OCI-LY7 (cell line): Measurements from ENCODE around the gene POSTN. TPM values are rescaled to one million over a fixed set of nuclear protein-coding genes. Genes with fewer than 3 reads are reported as not detected.

Experiments
- BruUV-seq: library from RNA; stranded (reverse); fragments of 400-500 nt; replicated peaks from 2 replicates; lab custom pipeline; 2021; lab: Mats Ljungman, UMichigan
- CTCF ChIA-PET: fragments of 300-600 bp; sonication (Branson Sonifier 250); formaldehyde crosslinking; loops from one replicate; lab custom pipeline; 2022; ENCODE audit warnings: antibody characterized with exemption; ENCODE audit not compliant: unreplicated experiment; lab: Charles Lee
- POLR2A ChIA-PET: fragments of 300-600 bp; sonication (Branson Sonifier 250); formaldehyde crosslinking; loops from one replicate; lab custom pipeline; 2022; ENCODE audit warnings: antibody characterized with exemption; lab: Charles Lee
- DNase-seq: peaks from one replicate; pipeline ENCODE4 v3.0.0-alpha.2; 2015; ENCODE audit warnings: low spot score
- H2AFZ ChIP-seq: fragments of 200-600 bp; sonication (generic), shearing (Covaris generic); 2 replicates; pipeline ENCODE4 v1.6.1; 2014; ENCODE audit warnings: mild to moderate bottlenecking, antibody characterized with exemption, low read length, moderate library complexity
- H3K27ac ChIP-seq: fragments of 200-600 bp; sonication (generic); 2 replicates; pipeline ENCODE4 v1.5.1; 2014; ENCODE audit warnings: mixed run types, low read depth, mild to moderate bottlenecking, moderate library complexity, low read length, inconsistent platforms; ENCODE audit not compliant: poor library complexity, severe bottlenecking
- H3K36me3 ChIP-seq: fragments of 200-600 bp; sonication (generic); 2 replicates; pipeline ENCODE4 v1.6.1; 2014; ENCODE audit warnings: mild to moderate bottlenecking, antibody characterized with exemption, low read length, moderate library complexity, mixed read lengths; ENCODE audit not compliant: insufficient read depth
- H3K4me1 ChIP-seq: fragments of 200-600 bp; sonication (generic); 2 replicates; pipeline ENCODE4 v1.5.1; 2014; ENCODE audit warnings: mild to moderate bottlenecking, low read length; ENCODE audit not compliant: insufficient read depth, poor library complexity, severe bottlenecking
- H3K4me2 ChIP-seq: fragments of 200-600 bp; sonication (generic); 2 replicates; pipeline ENCODE4 v1.6.1; 2014; ENCODE audit warnings: mild to moderate bottlenecking, low read length
- H3K4me3 ChIP-seq: fragments of 200-600 bp; sonication (generic); 2 replicates; pipeline ENCODE4 v1.5.1; 2014; ENCODE audit warnings: mild to moderate bottlenecking, low read depth, low read length; ENCODE audit not compliant: poor library complexity, severe bottlenecking
- H3K79me2 ChIP-seq: fragments of 200-600 bp; sonication (generic); 2 replicates; pipeline ENCODE4 v1.6.1; 2016; ENCODE audit warnings: low read depth, mild to moderate bottlenecking, low read length, moderate library complexity, mixed read lengths; ENCODE audit not compliant: insufficient read depth
- H3K9me2 ChIP-seq: fragments of 200-600 bp; sonication (generic); 2 replicates; pipeline ENCODE4 v1.6.1; 2016; ENCODE audit warnings: mild to moderate bottlenecking, low read length, mixed read lengths; ENCODE audit not compliant: insufficient read depth
- H3K9me3 ChIP-seq: fragments of 200-600 bp; sonication (generic); 2 replicates; pipeline ENCODE4 v1.6.1; 2014; ENCODE audit warnings: mild to moderate bottlenecking, mixed run types, low read length, mixed read lengths
- H4K20me1 ChIP-seq: fragments of 200-600 bp; sonication (generic); 2 replicates; pipeline ENCODE4 v1.6.1; 2014; ENCODE audit warnings: mild to moderate bottlenecking, antibody characterized with exemption, low read length, moderate library complexity, mixed read lengths; ENCODE audit not compliant: insufficient read depth
- CTCF ChIP-seq: fragments of 200-600 bp; sonication (generic); conservative IDR thresholded peaks from 2 replicates; pipeline ENCODE4 v1.5.1; 2014; ENCODE audit warnings: mild to moderate bottlenecking, antibody characterized with exemption, low read length, moderate library complexity, mixed read lengths
- EZH2phosphoT487 ChIP-seq: fragments of 200-600 bp; sonication (generic); IDR thresholded peaks from 2 replicates; pipeline ENCODE4 v1.6.1; 2018; ENCODE audit warnings: low read depth, borderline replicate concordance, mild to moderate bottlenecking, mixed run types, antibody characterized with exemption, low read length, moderate library complexity, mixed read lengths
- intact Hi-C: fragments of 100-400 bp; cut with micrococcal nuclease; formaldehyde crosslinking; loops from one replicate; pipeline ENCODE4 v1.10.0; 2022; ENCODE audit not compliant: unreplicated experiment
- total RNA-seq, 2 experiments: library from RNA; depleted of rRNA in 1 of 2; stranded (reverse); fragments of >200 nt in 1 of 2; shearing (Covaris generic) in 1 of 2; gene quantifications; 2 replicates each; pipeline ENCODE4 v1.2.3, GENCODE V29; 2014 to 2022

Gene POSTN
- total RNA-seq, 2 experiments from 2014 or later, result not detected

- Histone ChIP-seq H3K4me3 (no peak overlapping the region), H3K4me1 (no peaks in the 10 kb centered on the region), H3K4me2 (no peak overlapping the region), H3K9me3 (no peaks in the 10 kb centered on the region), H3K27ac (no peak overlapping the region), H4K20me1 (no peaks in the 10 kb centered on the region), H3K9me2 (no peaks in the 10 kb centered on the region), H3K79me2 (no peaks in the 10 kb centered on the region), H2AFZ (no peak overlapping the region), H3K36me3 (no peaks in the 10 kb centered on the region)
- intact Hi-C loops, result no loop called here
- DNase-seq, result no peak
- no TSS peak for BruUV-seq
- CTCF ChIA-PET, result no interaction called here
- no peak for TF ChIP-seq CTCF
- no peak for TF ChIP-seq EZH2phosphoT487
- POLR2A ChIA-PET, result no interaction called here
Observed at GRCh38 chr13:37646531-37646930, 48.0 kb upstream of the POSTN start.

- ChIA-PET POLR2A (interaction anchor here (0.6 to 0.7 kb wide), 2 partner anchors 33 to 692 kb away, joined by 3 to 6 read pairs; no protein-coding TSS in a partner anchor), CTCF (interaction anchor here (0.8 kb wide), 1 partner anchor 574 kb away, joined by 3 read pairs; no protein-coding TSS in a partner anchor)
- intact Hi-C loops, result no loop called here
- H3K4me1 ChIP-seq, result no peaks in the 10 kb centered on the region
- no peak for DNase-seq
- no peaks in the 10 kb centered on the region for H3K9me2 ChIP-seq
- TF ChIP-seq EZH2phosphoT487 (no peak), CTCF (no peak)
- no peaks in the 10 kb centered on the region for H3K36me3 ChIP-seq
- H2AFZ ChIP-seq, result no peak overlapping the region
- no peaks in the 10 kb centered on the region for H3K9me3 ChIP-seq
- H3K27ac ChIP-seq, result no peak overlapping the region
- H3K4me2 ChIP-seq, result no peak overlapping the region
- no TSS peak for BruUV-seq
- no peak overlapping the region for H3K4me3 ChIP-seq
- no peaks in the 10 kb centered on the region for H3K79me2 ChIP-seq
- no peaks in the 10 kb centered on the region for H4K20me1 ChIP-seq
Observed at GRCh38 chr13:37645181-37645740, 46.7 kb upstream of the POSTN start.

GRCh38 chr13:37641391-37641790, 42.8 kb upstream of the POSTN start:
- CTCF ChIA-PET, result no interaction called here

More at GRCh38 chr13:37641391-37641790, 42.8 kb upstream of the POSTN start:
- no peak for TF ChIP-seq CTCF
- TF ChIP-seq EZH2phosphoT487, result no peak
- Histone ChIP-seq H4K20me1 (no peaks in the 10 kb centered on the region), H3K9me2 (no peaks in the 10 kb centered on the region), H3K9me3 (no peaks in the 10 kb centered on the region), H3K36me3 (no peaks in the 10 kb centered on the region), H3K79me2 (no peaks in the 10 kb centered on the region), H3K4me1 (no peaks in the 10 kb centered on the region), H3K4me3 (no peak overlapping the region), H2AFZ (no peak overlapping the region), H3K27ac (no peak overlapping the region), H3K4me2 (no peak overlapping the region)
- POLR2A ChIA-PET, result interaction anchor here (0.7 to 2.1 kb wide), 3 partner anchors 9 to 14 kb away, joined by 3 to 6 read pairs (median 4); no protein-coding TSS in a partner anchor
- BruUV-seq, result no TSS peak
- no peak for DNase-seq
- intact Hi-C loops, result no loop called here
